HL-60/S4 treated with phorbol 12-myristate 13-acetate at 8.2 ng/mL for 4 days and 3 days (cell line): ENCODE measurements around the gene LHFPL6.

ENCODE experiments used
- in situ Hi-C: fragments of 300-500 bp; cut with MboI; formaldehyde crosslinking; loops from 2 replicates; pipeline ENCODE4 v1.15.0; 2022; ENCODE audit warnings: low sequenced_read_pairs

The LHFPL6 gene

DNA sequence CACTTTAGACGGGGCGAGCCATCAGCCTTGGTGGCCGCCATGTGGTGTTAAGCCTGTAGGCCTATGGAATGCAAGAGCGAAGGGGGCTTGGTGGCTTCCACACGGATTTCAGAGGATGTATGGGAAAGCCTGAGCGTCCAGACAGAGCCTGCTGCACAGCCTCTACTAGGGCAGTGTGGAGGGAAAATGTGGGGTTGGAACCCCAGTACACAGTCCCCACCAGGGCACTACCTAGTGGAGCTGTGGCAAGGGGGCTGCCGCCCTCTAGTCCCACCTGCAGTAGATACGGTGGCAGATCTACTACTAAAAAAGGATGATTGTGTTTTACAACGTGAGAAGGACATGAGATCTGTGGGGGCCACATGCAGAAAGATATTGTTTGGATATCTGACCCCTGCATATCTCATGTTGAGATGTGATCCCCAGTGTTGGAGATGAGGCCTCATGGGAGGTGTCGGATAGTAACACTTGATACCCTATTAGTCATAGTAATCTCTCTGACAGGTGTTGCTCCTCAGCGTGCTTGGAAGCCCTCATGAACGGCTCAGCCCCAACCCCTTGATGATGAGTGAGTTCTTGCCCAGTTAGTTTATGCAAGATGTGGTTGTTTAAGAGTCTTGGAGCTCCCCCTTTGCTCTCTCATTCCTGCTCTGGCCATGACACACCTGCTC, 45.6 kb downstream of the LHFPL6 start:
- in situ Hi-C loops: no loop called here

GRCh38 chr13:39556866-39557265, 46.1 kb downstream of the LHFPL6 start:
- in situ Hi-C loops: no loop called here

DNA sequence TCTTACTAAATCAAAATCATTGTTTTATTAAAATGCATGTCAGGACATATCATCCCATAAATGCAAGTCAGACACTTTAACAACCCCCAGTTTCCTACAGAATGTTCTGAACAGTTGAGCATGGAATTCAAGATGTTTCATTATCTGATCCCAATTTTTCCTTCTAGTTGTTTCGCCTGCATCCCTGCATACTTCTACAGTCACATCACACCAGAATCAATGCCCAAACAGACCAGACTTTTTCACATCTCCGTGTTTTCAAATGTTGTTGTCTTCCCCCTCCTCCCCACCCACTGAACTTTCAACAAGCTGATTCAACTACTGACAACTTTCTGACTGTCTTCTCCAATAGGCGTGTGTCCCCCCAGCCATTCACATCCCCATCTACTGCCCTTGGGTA, 48.6 kb downstream of the LHFPL6 start:
- in situ Hi-C loops: no loop called here

GRCh38 chr13:39552246-39552645, 50.7 kb downstream of the LHFPL6 start:
- in situ Hi-C loops: no loop called here

DNA sequence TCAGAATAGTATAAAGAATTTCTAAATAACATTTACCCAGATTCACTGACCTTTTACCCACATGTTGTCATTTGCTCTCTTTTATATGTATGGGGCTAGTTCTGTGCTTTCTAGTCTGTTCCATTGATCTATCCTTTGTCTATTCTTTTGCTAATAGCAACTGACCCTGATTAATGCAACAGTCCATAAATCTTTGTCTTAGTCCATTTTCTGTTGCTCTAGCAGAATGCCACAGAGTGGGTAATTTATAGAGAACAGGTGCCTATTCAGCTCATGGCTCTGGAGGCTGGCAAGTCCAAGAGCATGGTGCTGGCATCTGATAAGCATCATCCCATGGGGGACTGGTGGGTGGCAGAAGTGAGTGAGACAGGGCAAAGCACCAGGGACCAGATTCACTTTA, 52.1 kb downstream of the LHFPL6 start:
- in situ Hi-C loops: no loop called here

DNA sequence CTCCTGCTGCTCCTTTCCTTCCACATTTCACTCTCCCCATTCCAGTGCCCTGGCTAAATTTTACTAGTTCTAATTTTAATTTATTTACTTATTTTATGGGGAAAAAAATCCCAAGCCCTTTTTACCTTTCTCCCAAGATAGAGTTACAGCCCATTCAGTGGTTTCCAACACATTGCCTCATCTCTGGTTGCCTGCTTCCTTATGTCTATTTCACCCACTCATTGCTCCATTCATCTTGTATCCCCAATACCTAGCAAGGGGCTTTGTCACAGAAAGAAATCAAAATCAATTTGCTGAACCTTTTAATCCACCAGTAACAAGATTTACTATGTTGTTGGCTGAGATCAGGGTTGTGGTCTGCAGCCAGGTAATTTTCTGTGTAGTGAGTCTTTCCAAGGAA, 55.9 kb downstream of the LHFPL6 start:
- in situ Hi-C loops: no loop called here

DNA sequence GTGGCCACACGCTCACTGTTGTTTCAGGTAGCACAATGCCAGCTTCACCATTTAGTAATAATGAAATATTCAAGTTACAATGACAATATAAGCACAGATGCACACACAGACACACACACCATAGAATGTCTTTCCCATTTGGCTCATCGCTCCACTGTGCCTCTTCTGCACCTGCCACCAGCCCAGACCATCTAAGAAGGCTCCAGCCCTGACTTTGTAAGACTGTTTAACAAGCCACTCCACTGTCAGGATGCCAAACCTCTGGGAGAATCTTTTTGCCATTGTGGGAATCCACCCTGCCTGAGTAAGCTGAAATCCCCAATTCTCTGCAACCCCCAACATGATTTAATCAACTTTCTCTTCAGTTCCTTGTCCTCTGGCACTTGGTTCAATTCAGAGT, 60.6 kb downstream of the LHFPL6 start:
- in situ Hi-C loops: no loop called here

GRCh38 chr13:39540929-39541605, 61.9 kb downstream of the LHFPL6 start:
- in situ Hi-C loops: no loop called here

DNA sequence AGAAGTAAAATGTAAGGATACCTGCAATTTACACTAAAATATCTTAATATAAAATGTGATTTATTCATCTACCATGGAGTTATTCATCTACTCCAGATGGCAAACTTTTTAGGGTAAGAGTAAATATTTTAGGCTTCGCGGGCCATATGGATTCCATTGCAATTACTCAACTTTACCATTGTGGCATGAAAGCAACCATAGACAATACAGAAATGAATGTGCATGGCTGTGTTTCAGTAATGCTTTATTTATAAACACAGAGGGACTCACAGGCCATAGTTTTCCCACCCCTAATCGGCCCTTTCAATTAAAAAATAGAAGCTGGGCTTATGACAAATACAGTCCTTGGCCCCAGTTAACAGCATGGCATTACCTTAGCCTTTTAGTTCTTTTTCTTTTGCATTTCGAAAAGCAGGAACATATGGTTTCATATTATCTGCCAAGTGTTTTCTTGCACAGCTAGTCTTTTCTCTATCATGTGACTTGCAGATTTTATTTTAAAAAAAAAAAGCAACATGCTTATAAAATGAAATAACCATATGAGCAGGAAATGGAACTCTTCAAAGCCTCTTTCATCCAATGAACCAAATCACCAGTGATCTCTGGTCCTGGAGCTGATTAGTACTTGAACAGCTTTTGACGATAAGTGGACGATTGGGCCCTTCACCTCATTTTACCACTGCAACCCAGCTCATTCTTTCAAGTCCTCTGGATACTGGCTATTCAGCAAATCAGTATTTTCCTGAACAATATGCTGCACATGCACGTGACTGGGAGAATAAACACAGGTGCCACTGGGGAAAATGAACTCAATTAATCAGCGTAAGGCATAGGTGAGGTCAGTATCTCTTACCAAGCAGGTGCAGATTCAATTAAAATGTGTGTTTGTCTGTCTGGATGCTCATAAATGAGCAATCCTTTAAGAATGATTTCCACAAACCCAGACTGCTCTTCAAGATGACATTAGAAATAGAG, 63.9 kb downstream of the LHFPL6 start:
- in situ Hi-C loops: no loop called here

DNA sequence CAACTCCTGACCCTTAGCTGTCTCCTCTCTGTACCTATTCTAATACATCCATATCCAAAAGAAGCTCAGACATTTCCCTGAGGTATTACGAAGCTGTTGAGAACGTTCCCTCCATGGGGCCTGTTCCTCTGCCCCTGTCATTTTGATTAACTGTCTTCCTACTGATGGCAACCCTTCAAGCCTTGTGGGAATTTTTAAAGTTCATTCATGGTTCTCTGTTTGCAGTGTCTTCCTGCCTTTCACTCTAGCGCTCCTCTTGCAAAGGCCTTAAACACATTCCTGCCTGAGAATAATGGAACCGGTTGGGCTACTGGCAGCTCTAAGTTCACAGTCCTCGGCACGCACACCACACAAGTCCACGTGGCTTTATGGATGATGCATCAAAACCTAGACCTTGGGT, 66.1 kb downstream of the LHFPL6 start:
- in situ Hi-C loops: no loop called here

- in situ Hi-C loops: no loop called here
These were observed 66.7 kb downstream of the LHFPL6 start for GRCh38 chr13:39536274-39536673.

DNA sequence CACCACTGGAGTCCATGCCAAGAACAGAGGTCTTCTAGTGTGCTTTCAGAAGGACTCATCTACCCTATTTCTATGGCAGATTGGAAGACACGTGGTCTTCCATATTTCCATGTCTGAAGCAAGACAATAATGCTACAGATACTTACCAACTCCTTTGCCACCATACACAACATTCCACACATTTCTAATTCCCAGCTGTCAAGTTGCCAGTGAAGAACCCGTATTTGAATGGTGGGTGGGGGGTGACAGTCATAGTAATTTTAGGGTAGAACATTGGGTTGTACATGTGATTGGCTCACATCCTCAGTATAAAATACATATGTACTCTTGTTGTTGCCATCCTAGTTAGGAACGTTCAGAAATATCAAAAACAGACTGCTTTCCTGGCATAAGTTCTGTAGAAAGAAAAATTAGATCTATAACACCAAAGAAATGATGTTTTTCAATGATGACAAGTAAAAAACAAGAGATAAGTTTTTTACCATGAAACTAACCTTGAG, 69.3 kb downstream of the LHFPL6 start:
- in situ Hi-C loops: no loop called here

DNA sequence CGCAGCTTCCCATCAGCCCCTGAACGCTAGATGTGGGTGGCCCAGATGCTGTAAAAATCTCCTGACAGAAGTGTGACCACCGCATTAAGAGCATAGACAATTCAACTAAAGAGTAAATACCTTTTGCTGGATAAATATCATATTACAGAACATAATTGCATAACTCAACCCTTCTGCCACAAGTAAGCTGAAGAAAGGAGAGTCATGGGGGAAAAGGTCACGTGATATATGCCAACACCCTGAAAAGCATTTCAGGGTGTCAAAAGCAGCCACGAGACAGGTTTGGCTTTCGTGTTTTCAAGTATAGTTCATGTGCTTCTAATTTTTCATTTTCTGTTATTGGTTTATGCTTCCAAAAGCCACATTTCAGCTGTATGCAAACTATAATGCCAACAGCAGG, 71.3 kb downstream of the LHFPL6 start:
- in situ Hi-C loops: no loop called here

- in situ Hi-C loops: no loop called here
These were observed 72.1 kb downstream of the LHFPL6 start for GRCh38 chr13:39530916-39531315.

GRCh38 chr13:39528661-39528980, 74.4 kb downstream of the LHFPL6 start:
- in situ Hi-C loops: no loop called here

GRCh38 chr13:39527961-39528660, 74.9 kb downstream of the LHFPL6 start:
- in situ Hi-C loops: no loop called here

- in situ Hi-C loops: no loop called here
These were observed 75.7 kb downstream of the LHFPL6 start for GRCh38 chr13:39527301-39527700.

DNA sequence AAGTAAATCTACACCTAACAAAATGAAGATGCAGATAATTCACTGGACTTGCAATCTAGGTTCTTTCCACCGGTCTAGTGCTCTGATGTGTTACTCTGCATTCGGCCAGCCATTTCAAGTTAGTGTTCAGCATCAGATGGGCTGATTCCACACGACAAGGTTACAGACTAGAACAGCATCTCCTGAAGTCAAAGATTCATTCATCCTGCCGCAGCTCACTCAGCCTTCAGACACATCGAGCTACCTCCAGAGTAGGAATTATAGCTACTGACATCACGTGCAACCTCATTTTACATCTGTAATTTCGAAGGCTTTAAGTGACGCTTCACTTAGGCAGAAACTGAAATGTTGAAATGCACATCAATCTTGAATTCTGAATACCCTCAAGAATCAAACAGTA, 76.5 kb downstream of the LHFPL6 start:
- in situ Hi-C loops: no loop called here

- in situ Hi-C loops: no loop called here
These were observed 77.5 kb downstream of the LHFPL6 start for GRCh38 chr13:39525506-39525905.

GRCh38 chr13:39524795-39525194, 78.2 kb downstream of the LHFPL6 start:
- in situ Hi-C loops: no loop called here

DNA sequence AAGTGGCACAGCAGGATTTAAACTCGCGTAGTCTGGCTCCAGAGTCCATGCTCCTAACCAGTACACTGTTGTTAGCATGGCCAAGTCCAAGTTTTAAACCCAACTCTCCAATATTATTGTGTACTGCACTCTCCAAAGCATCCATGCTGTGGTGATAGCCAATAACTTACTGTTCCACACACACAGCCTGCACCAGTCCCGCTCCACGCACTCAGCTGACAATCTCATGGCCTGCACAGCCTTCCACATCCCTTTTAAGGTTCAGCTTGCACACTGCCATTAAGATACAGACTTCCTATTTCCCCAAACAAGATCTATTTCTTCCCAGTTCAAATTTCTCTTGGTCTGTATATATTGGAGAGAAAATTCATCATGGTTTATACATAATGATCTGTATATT, 80.7 kb downstream of the LHFPL6 start:
- in situ Hi-C loops: no loop called here
